Aorta (tissue), 5 donors: ENCODE results near the gene BPGM. TPM values are rescaled to one million over a fixed set of nuclear protein-coding genes. Genes with fewer than 3 reads are reported as not detected.
"Not testable (repeated sequence)": the region's sequence is repeated elsewhere in the genome, so short reads cannot be mapped to it uniquely, and the experiment has no call there.

Experiments used
- ATAC-seq: fragments of 200-7000 bp; cut with Tn5 transposase; one replicate; pipeline ENCODE4 v1.9.1; 2022; ENCODE audit warnings: moderate library complexity; ENCODE audit not compliant: low FRiP score
- DNase-seq, 2 donors: peaks; one replicate each; pipeline ENCODE4 v3.0.0-alpha.2; 2020
- H3K27ac ChIP-seq, 2 donors: one replicate each; pipeline ENCODE4 v1.5.1; 2013; ENCODE audit warnings: low read length in 2 of 2, mild to moderate bottlenecking in 2 of 2, moderate library complexity in 2 of 2, control low read depth in 1 of 2, inconsistent platforms in 1 of 2, low read depth in 1 of 2
- H3K27me3 ChIP-seq, 2 donors: one replicate each; pipeline ENCODE4 v1.6.1; 2013; ENCODE audit warnings: control low read depth in 1 of 2, low read length in 1 of 2, mild to moderate bottlenecking in 1 of 2, moderate library complexity in 1 of 2; ENCODE audit not compliant: insufficient read depth in 2 of 2, control insufficient read depth in 1 of 2
- H3K36me3 ChIP-seq, 2 donors: one replicate each; pipeline ENCODE4 v1.6.1; 2013; ENCODE audit warnings: control low read depth in 1 of 2, low read length in 1 of 2, mild to moderate bottlenecking in 1 of 2; ENCODE audit not compliant: insufficient read depth in 2 of 2, control insufficient read depth in 1 of 2
- H3K4me1 ChIP-seq, 2 donors: one replicate each; pipeline ENCODE4 v1.6.1; 2013; ENCODE audit warnings: low read length in 2 of 2, control low read depth in 1 of 2, mild to moderate bottlenecking in 1 of 2, moderate library complexity in 1 of 2; ENCODE audit not compliant: insufficient read depth in 2 of 2, control insufficient read depth in 1 of 2
- H3K4me3 ChIP-seq, 2 donors: one replicate each; pipeline ENCODE4 v1.5.1; 2013; ENCODE audit warnings: low read length in 2 of 2, control low read depth in 1 of 2, mild to moderate bottlenecking in 1 of 2
- H3K9me3 ChIP-seq: one replicate; pipeline ENCODE4 v1.6.1; 2013; ENCODE audit warnings: mild to moderate bottlenecking, low read length; ENCODE audit not compliant: control insufficient read depth
- WGBS, 2 donors: extraction: QIAGEN DNeasy Blood & Tissue Kit; methylation state at CpG; one replicate each; pipeline ENCODE4 v1.1.7; 2013; 5-methylcytosine and 5-hydroxymethylcytosine counted together
- intact Hi-C, 2 donors: fragments of 100-400 bp; cut with DNase I; formaldehyde crosslinking; loops; one replicate each; pipeline versions ENCODE4 v1.14.2 to v1.15.0; 2022
- polyA plus RNA-seq, 2 donors: library from polyadenylated mRNA; stranded (reverse); fragments of 200-250 nt; gene quantifications; one replicate each; pipeline ENCODE4 v1.2.3, GENCODE V29; 2013
- total RNA-seq, 2 donors: library from RNA; stranded (reverse); fragmentation: NEBNext Ultra II Directional; extraction: Animal tissue kit (Norgen Biotek cat#: 25700); gene quantifications; one replicate each; pipeline ENCODE4 v1.2.1, GENCODE V29; 2021
- donor health status: healthy with polysubstance abuse.
- donor health status: Bipolar disorder and iron deficiency.
- donor health status: DM: no; HTN: no; CAD: no.
- donor health status: DM: no; HTN: no; CAD: no.
- donor health status: DM: yes; HTN: yes; CAD: no.

The BPGM gene
- total and polyA plus RNA-seq, 4 donors = 10.5 to 27.7 (median 17.0) TPM

DNA sequence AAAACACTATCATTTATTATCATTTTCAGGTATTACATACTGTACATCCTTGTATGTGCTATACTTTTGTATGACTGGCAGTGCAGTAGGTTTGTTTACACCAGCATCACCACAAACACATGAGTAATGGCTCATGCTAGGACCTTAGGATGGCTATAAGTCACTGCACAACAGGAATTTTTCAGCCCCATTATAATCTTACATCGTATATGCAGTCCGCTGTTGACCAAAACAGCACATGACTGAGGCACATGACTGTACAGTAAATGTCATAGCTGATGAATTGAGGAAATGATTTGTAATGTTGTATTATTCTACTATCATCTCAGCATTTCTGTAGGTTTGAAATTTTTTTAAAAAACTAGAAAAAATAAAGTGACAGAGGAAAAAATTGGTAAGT is 38.6 kb downstream of the BPGM start:
- no peaks in the 10 kb centered on the region for H3K4me1 ChIP-seq
- WGBS, 2 donors = 75 to 76% methylated on average over 2 of the region's 2 CpGs
- no peak overlapping the region for H3K27ac ChIP-seq
- DNase-seq (no peak), ATAC-seq (no peak)
- peaks cover 0 to 3% of the 10 kb centered on the region in 2 donors for H3K36me3 ChIP-seq
- no peak overlapping the region for H3K4me3 ChIP-seq
- no peaks in the 10 kb centered on the region for H3K9me3 ChIP-seq
- intact Hi-C loops = loop anchor here in 1 of 2 donors (5.0 to 10.0 kb wide), 3 partner anchors 272 to 590 kb away; partner anchors contain the start of gene CYREN
- no peaks in the 10 kb centered on the region for H3K27me3 ChIP-seq

DNA sequence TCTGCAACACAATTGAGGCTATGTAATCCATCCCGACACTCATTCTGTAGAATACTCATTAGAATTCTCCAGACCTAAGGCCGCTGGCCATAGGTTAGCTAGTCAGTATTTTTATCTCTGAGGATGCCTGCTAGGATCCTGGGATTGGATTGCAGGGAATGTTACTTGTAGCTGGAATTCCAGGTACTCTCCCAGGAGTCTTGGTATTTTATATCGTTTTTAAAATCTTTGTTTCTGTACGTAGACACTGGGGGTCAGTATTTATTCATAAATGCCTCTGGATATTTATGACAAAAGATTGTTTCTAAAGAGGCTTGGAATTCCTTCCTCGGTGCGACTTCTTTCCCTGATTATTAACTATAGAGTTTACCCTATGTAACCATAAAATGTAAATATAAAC is 40.1 kb downstream of the BPGM start:
- Histone ChIP-seq H3K27me3 (no peaks in the 10 kb centered on the region), H3K36me3 (no peaks in the 10 kb centered on the region), H3K9me3 (no peaks in the 10 kb centered on the region), H3K4me1 (peaks cover 0 to 9% of the 10 kb centered on the region in 2 donors), H3K4me3 (peak overlapping the region in 1 of 2 donors; percentile 21), H3K27ac (no peak overlapping the region)
- no peak for DNase-seq
- 9 to 12% methylated on average over 6 of the region's 6 CpGs for WGBS, 2 donors
- intact Hi-C loops = loop anchor here in 1 of 2 donors (5.0 to 10.0 kb wide), 3 partner anchors 271 to 588 kb away; partner anchors contain the start of gene CYREN
- ATAC-seq = no peak

DNA sequence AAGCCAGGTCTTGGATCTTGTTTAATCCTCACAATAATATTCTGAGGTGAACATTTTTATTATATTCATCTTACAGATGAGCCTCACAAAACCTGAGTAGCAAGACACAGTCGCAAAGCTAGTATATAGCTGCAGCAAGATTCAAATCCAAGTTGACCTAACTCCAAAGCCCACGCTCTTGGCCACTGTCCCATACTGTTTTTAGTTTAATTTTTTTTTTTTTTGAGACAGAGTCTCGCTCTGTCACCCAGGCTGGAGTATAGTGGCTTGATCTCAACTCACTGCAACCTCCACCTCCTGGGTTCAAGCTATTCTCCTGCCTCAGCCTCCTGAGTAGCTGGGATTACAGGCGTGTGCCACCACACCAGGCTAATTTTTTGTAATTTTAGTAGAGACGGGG is 42.9 kb downstream of the BPGM start:
- not testable (repeated sequence) for H3K9me3 ChIP-seq, DNase-seq, H3K36me3 ChIP-seq, H3K27me3 ChIP-seq, ATAC-seq
- Histone ChIP-seq H3K4me3 (peak overlapping the region; percentile 31 to 59), H3K27ac (peak overlapping the region; percentile 30 to 48), H3K4me1 (peaks cover 4 to 14% of the 10 kb centered on the region in 2 donors)
- intact Hi-C loops = loop anchor here in 1 of 2 donors (5.0 to 10.0 kb wide), 3 partner anchors 268 to 585 kb away; partner anchors contain the start of gene CYREN
- 5 to 10% methylated on average over 5 of the region's 5 CpGs for WGBS, 2 donors

DNA sequence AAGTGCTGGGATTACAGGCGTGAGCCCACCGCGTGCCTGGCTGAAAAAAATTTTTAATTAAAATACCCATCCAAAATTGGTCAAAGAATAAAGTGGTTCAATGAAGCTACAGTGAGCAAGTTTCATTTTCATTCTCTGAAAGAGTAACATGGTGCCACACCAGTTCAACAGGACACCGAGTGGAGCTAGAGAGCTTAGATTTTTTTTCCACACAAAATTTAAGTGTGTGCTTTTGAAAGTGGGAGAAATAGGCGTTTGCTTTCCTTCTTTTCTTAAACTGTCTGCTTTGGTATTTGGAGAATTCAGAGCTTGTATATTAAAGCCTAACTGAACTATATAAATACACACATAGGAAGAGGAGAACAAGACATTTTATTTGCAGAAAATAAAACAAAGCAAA is 43.4 kb downstream of the BPGM start:
- WGBS, 2 donors = 4 to 6% methylated on average over 5 of the region's 5 CpGs
- no peaks in the 10 kb centered on the region for H3K9me3 ChIP-seq
- peak overlapping the region in 1 of 2 donors; percentile 87 for H3K27ac ChIP-seq
- intact Hi-C loops = loop anchor here (2.0 to 10.0 kb wide), 8 partner anchors 37 to 479 kb away; no protein-coding TSS in a partner anchor
- H3K4me3 ChIP-seq = peak overlapping the region; percentile 31 to 59
- ATAC-seq (peak; percentile 81), DNase-seq (no peak)
- H3K4me1 ChIP-seq = peaks cover 4 to 15% of the 10 kb centered on the region in 2 donors
- no peaks in the 10 kb centered on the region for H3K36me3 ChIP-seq
- H3K27me3 ChIP-seq = no peaks in the 10 kb centered on the region

DNA sequence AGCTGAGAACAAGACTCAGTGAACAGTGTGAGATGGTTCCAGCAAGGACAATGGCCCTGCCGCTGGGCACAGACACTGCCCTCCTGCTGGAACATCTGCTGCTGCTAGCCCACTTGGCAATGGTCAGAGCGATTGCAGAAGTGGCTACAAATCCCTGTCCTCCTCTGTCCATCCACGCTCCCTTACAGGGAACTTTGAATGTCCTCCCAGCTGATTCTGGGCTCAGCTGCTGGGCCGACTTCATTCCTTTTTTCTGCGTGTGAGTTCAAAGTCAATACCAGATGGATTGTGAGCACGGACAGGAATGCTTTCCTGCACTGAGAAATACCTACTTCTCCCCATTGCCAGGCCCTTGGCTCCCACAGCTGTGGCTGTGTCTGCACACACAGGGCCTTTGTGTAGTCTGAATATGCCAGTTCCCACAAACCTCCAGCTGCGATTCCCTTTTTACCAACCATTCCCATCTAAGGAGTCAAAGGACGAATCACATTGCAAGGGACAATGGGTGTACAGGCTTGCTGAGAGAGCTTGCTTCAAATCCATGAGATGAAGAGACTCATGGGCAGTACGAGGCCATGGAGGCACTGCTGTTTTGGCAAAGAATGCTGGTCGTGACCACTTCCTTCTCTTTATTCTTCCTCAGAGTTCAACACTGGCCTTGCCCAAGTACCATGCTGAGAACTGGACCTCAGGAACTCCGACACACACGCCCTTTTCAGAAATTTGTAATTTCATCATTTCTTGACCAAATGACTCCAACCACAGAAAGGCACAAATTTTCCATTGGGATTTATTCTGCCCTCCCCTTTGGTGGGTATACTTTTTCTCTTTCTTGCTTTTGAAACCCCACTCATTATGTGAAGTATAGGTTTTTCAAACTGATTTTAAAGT is 44.2 kb downstream of the BPGM start:
- intact Hi-C loops = loop anchor here (2.0 to 10.0 kb wide), 8 partner anchors 36 to 478 kb away; no protein-coding TSS in a partner anchor
- H3K4me1 ChIP-seq = peaks cover 4 to 17% of the 10 kb centered on the region in 2 donors
- peak overlapping the region; percentile 87 to 100 for H3K27ac ChIP-seq
- no peaks in the 10 kb centered on the region for H3K9me3 ChIP-seq
- DNase-seq = no peak
- H3K27me3 ChIP-seq = no peaks in the 10 kb centered on the region
- 15 to 16% methylated on average over 12 of the region's 12 CpGs for WGBS, 2 donors
- H3K4me3 ChIP-seq = no peak overlapping the region
- no peaks in the 10 kb centered on the region for H3K36me3 ChIP-seq
- ATAC-seq = peak; percentile 16

DNA sequence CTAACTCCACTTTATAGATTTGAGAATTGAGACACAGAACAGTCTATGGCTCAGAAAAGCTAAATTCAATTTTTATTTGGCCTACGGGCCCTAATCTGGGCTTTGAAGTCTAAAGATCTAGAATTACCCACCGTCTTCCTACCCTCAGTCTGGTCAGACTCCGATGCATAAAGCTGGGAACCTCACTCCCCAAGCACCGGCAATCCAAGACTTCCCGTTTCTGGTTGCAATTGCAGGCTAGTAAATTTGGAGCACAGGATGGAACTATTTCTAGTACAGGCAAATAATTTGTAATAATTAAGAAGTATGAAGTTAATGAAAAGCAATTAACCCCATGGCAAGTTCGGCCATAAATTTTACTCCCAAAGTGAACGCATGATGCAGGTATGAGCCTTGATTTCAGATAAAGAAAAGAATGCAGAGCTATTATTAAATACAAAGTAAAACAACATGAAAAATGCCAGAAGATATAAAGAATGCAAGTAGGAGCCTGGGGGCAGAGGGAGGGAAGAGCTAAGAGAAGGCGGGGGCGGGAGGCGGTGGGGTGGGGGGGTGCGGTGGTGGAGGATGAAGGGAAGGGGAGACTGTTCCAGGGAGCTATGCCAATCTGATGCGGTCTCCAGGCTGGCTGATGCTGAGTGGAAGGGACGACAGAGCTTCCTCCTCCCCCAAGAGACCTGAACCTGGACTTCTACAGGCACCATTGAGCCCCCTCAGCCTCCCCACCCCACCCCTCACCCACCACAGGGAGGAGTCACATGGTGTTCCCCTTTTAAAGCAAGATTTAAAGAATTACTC is 45.1 kb downstream of the BPGM start:
- Histone ChIP-seq H3K27ac (peak overlapping the region; percentile 87 to 99), H3K9me3 (no peaks in the 10 kb centered on the region), H3K36me3 (no peaks in the 10 kb centered on the region), H3K4me1 (peaks cover 4 to 17% of the 10 kb centered on the region in 2 donors), H3K4me3 (no peak overlapping the region), H3K27me3 (no peaks in the 10 kb centered on the region)
- ATAC-seq = peak; percentile 2
- WGBS, 2 donors = 6 to 8% methylated on average over 13 of the region's 13 CpGs
- intact Hi-C loops = loop anchor here (2.0 to 10.0 kb wide), 9 partner anchors 36 to 477 kb away; no protein-coding TSS in a partner anchor
- peak; percentile 56 to 75 for DNase-seq

DNA sequence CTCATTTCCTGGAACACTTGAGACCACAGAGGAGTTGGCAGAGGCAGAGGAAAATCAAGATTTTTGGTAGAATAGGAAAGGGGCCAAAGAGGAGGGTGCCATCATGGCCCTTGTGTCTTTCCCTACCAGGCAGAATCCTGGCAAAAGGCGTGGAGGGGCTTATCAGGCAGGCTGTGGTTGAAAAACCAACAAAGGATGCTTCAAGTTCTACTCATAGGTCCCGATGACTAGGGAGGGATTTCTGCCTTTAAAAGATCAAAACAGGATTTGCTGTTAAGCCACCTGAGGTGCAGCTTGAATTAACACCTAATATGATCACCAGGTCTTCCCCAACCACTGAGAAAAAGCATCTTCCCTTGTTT is 45.7 kb downstream of the BPGM start:
- no peaks in the 10 kb centered on the region for H3K36me3 ChIP-seq
- ATAC-seq (no peak), DNase-seq (no peak)
- no peaks in the 10 kb centered on the region for H3K27me3 ChIP-seq
- peak overlapping the region; percentile 97 to 99 for H3K27ac ChIP-seq
- H3K4me1 ChIP-seq = peaks cover 4 to 17% of the 10 kb centered on the region in 2 donors
- WGBS, 2 donors = 1 to 2% methylated on average over 2 of the region's 2 CpGs
- H3K4me3 ChIP-seq = no peak overlapping the region
- intact Hi-C loops = loop anchor here (2.0 to 10.0 kb wide), 8 partner anchors 35 to 255 kb away; no protein-coding TSS in a partner anchor
- H3K9me3 ChIP-seq = no peaks in the 10 kb centered on the region

DNA sequence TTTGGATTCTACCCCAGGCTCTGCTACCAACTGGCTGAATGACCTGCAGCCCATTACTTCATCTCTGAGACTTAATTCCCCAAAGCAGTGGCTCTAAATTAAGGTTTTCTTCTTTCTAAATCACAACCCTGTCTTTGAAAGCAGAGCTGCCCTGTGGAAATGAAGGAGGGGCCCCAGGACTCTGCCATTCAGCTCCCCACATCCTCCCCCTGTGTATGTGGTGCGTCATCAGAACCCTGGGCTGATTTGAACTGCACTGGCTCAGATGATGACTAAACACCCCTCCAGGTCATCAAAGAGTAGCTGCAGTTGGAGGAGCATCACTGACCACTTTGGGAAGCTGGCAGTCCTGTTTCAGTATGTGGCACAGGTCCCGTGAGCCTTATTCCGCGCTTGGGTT is 46.6 kb downstream of the BPGM start:
- Histone ChIP-seq H3K4me3 (no peak overlapping the region), H3K4me1 (peaks cover 4 to 17% of the 10 kb centered on the region in 2 donors), H3K9me3 (no peaks in the 10 kb centered on the region), H3K36me3 (no peaks in the 10 kb centered on the region), H3K27me3 (no peaks in the 10 kb centered on the region), H3K27ac (peak overlapping the region; percentile 90 to 97)
- intact Hi-C loops = loop anchor here (2.0 to 10.0 kb wide), 8 partner anchors 34 to 254 kb away; no protein-coding TSS in a partner anchor
- DNase-seq = peak; percentile 85 to 90
- peak; percentile 77 for ATAC-seq
- WGBS, 2 donors = 43 to 54% methylated on average over 4 of the region's 4 CpGs
